SK-N-SH treated with all-trans-retinoic acid at 6 μM for 48 hours (cell line): ENCODE measurements around the gene ADRB1.

ENCODE experiments used
- BACH2 ChIP-seq: fragments of 250-450 bp; sonication (Bioruptor Pico); IDR thresholded peaks from 2 replicates; pipeline ENCODE4 v1.9.0; 2021; ENCODE audit warnings: mild to moderate bottlenecking, borderline replicate concordance
- ISL1 ChIP-seq: fragments of 250-450 bp; sonication (Bioruptor Pico); IDR thresholded peaks from 2 replicates; pipeline ENCODE4 v2.1.2; 2022; ENCODE audit warnings: mild to moderate bottlenecking, moderate library complexity
- POU6F1 ChIP-seq: fragments of 250-450 bp; sonication (Bioruptor Pico); IDR thresholded peaks from 2 replicates; pipeline ENCODE4 v1.8.0; 2021; ENCODE audit warnings: low read depth, mild to moderate bottlenecking, moderate library complexity, borderline replicate concordance
- RARB ChIP-seq: fragments of 250-450 bp; sonication (Bioruptor Pico); IDR thresholded peaks from 2 replicates; pipeline ENCODE4 v1.8.0; 2021; ENCODE audit warnings: mild to moderate bottlenecking, moderate library complexity
- TCF4 ChIP-seq: fragments of 250-450 bp; sonication (Bioruptor Pico); IDR thresholded peaks from 2 replicates; pipeline ENCODE4 v1.8.0; 2021; ENCODE audit warnings: mild to moderate bottlenecking, moderate library complexity, borderline replicate concordance
- TOX ChIP-seq: fragments of 250-450 bp; sonication (Bioruptor Pico); IDR thresholded peaks from 2 replicates; pipeline ENCODE4 v1.8.0; 2021; ENCODE audit warnings: mild to moderate bottlenecking, moderate library complexity, borderline replicate concordance
- ZFP3 ChIP-seq: fragments of 250-450 bp; sonication (Bioruptor Pico); IDR thresholded peaks from 2 replicates; pipeline ENCODE4 v1.5.0; 2020; ENCODE audit warnings: mild to moderate bottlenecking, moderate library complexity
- ZFP30 ChIP-seq: fragments of 450-650 bp; formaldehyde crosslinking; IDR thresholded peaks from 2 replicates; pipeline ENCODE4 v1.5.0; 2022; ENCODE audit warnings: mild to moderate bottlenecking, moderate library complexity
- ZNF565 ChIP-seq: fragments of 450-650 bp; formaldehyde crosslinking; conservative IDR thresholded peaks from 2 replicates; pipeline ENCODE4 v1.5.0; 2020; ENCODE audit warnings: low read depth, mild to moderate bottlenecking, moderate library complexity
- ZNF70 ChIP-seq: fragments of 450-650 bp; formaldehyde crosslinking; IDR thresholded peaks from 2 replicates; pipeline ENCODE4 v1.5.0; 2020; ENCODE audit warnings: mild to moderate bottlenecking, moderate library complexity
- ZNF8 ChIP-seq: fragments of 450-650 bp; formaldehyde crosslinking; IDR thresholded peaks from 2 replicates; pipeline ENCODE4 v1.5.0; 2020; ENCODE audit warnings: mild to moderate bottlenecking, moderate library complexity

DNA sequence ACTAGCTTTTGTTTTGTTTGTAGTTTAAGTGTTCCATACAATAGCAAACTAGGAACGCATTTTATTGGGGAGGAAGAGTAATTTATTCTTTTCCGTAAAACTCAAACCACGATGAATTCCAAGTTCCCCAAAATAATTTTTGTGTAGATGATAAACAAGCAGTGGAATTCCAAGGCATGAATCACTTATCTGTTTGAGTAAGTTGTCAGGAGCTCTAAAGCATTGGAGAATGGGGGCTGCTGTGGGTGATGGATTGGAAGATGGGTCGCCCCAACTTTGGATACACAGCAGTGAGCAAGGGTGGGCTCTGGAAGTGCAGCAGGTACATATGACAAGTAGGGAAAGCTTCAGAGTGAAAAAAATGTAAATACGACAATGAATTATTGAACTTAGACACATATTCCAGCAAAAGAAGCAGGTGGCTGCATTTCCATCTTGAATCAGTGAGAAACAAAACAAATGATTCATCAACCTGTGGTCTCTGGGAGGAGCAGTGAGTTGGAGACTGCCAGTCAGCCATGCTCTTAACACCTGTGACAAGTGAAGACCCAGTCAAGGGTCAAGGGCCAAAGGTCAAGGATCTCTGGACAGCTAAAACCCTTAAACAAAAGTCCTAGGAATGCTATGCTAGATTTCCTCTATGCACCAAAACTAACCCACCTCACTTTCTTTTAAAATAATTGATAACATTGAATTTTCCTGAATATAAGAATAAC, 34.2 kb upstream of the ADRB1 start:
- TF ChIP-seq ZNF565 (CRISPR knock-in tag): no peak
- TF ChIP-seq ZFP3 (CRISPR knock-in tag): no peak
- TF ChIP-seq ZNF8: no peak
- TF ChIP-seq POU6F1 (CRISPR knock-in tag): no peak
- no peak for TF ChIP-seq TOX (CRISPR knock-in tag)
- no peak for TF ChIP-seq TCF4 (CRISPR knock-in tag)
- no peak for TF ChIP-seq ISL1
- no peak for TF ChIP-seq RARB
- TF ChIP-seq ZFP30: no peak
- no peak for TF ChIP-seq BACH2 (CRISPR knock-in tag)
- TF ChIP-seq ZNF70 (CRISPR knock-in tag): no peak
